ENCODE data around the gene NEBL. TPM values are rescaled to one million over a fixed set of nuclear protein-coding genes. Genes with fewer than 3 reads are reported as not detected.

NEBL gene
- total and polyA plus RNA-seq, 9 of the 15 experiments (the other 6 are each of a cell fraction or from before 2014, with no cell fraction given) = 0.82 to 14.6 (median 9.8) TPM

DNA sequence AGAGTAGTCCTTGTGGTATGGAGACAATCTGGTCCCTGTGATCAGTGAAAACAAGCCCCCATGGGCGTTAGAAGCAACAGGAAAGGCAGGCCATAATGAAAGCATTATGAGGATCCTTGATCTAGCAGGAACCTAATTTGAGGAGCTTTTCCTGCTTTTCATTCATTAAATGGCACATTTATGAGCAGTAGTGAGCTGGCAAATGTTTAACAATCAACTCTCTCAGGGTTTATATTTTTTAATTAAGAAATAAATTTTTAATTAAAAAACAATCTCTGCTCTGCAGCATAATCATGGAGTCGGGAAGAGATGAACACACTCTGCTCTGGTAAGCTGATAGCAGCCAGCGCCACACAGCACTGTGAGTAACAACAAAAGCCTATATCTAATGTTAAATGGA lies 11.3 kb upstream of the NEBL start (continued):
- TF ChIP-seq, protein P1, sequence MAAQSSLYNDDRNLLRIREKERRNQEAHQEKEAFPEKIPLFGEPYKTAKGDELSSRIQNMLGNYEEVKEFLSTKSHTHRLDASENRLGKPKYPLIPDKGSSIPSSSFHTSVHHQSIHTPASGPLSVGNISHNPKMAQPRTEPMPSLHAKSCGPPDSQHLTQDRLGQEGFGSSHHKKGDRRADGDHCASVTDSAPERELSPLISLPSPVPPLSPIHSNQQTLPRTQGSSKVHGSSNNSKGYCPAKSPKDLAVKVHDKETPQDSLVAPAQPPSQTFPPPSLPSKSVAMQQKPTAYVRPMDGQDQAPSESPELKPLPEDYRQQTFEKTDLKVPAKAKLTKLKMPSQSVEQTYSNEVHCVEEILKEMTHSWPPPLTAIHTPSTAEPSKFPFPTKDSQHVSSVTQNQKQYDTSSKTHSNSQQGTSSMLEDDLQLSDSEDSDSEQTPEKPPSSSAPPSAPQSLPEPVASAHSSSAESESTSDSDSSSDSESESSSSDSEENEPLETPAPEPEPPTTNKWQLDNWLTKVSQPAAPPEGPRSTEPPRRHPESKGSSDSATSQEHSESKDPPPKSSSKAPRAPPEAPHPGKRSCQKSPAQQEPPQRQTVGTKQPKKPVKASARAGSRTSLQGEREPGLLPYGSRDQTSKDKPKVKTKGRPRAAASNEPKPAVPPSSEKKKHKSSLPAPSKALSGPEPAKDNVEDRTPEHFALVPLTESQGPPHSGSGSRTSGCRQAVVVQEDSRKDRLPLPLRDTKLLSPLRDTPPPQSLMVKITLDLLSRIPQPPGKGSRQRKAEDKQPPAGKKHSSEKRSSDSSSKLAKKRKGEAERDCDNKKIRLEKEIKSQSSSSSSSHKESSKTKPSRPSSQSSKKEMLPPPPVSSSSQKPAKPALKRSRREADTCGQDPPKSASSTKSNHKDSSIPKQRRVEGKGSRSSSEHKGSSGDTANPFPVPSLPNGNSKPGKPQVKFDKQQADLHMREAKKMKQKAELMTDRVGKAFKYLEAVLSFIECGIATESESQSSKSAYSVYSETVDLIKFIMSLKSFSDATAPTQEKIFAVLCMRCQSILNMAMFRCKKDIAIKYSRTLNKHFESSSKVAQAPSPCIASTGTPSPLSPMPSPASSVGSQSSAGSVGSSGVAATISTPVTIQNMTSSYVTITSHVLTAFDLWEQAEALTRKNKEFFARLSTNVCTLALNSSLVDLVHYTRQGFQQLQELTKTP (IDR thresholded peaks at IDR 0.05; ENCODE audit: low read depth in 1 of 2, partially characterized antibody in 2 of 2) = no peak
- TF ChIP-seq ZBTB12 (CRISPR knock-in tag; IDR thresholded peaks at IDR 0.05) (no peak), RAD51 (IDR thresholded peaks at IDR 0.05; ENCODE audit: borderline replicate concordance, low read depth) (no peak), CREB1 (IDR thresholded peaks at IDR 0.05) (no peak), CREB1 (CRISPR knock-in tag; IDR thresholded peaks at IDR 0.05) (no peak), POU5F1 (IDR thresholded peaks at IDR 0.05; ENCODE audit: borderline replicate concordance, low read depth, low read length, partially characterized antibody) (no peak), PHTF2 (CRISPR knock-in tag; IDR thresholded peaks at IDR 0.05) (no peak), ZNF184 (CRISPR knock-in tag; IDR thresholded peaks at IDR 0.05) (no peak), PCBP2 (IDR thresholded peaks at IDR 0.05; ENCODE audit: low read depth, low read length, poor library complexity, severe bottlenecking) (no peak), ZSCAN32 (CRISPR knock-in tag; IDR thresholded peaks at IDR 0.05) (no peak)
- TF ChIP-seq, protein P2, sequence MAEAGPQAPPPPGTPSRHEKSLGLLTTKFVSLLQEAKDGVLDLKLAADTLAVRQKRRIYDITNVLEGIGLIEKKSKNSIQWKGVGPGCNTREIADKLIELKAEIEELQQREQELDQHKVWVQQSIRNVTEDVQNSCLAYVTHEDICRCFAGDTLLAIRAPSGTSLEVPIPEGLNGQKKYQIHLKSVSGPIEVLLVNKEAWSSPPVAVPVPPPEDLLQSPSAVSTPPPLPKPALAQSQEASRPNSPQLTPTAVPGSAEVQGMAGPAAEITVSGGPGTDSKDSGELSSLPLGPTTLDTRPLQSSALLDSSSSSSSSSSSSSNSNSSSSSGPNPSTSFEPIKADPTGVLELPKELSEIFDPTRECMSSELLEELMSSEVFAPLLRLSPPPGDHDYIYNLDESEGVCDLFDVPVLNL (CRISPR knock-in tag; IDR thresholded peaks at IDR 0.05; ENCODE audit: low read depth) = no peak
